GM19463 (cell line): ENCODE results near the gene SMAD1.
"Not testable (repeated sequence)": the region's sequence is repeated elsewhere in the genome, so short reads cannot be mapped to it uniquely, and the experiment has no call there.

Experiments used
- ATAC-seq: cut with Tn5 transposase; IDR thresholded peaks from one replicate; pipeline ENCODE4 v1.9.1; 2021; ENCODE audit warnings: mild to moderate bottlenecking, moderate library complexity; ENCODE audit not compliant: unreplicated experiment

Gene SMAD1

DNA sequence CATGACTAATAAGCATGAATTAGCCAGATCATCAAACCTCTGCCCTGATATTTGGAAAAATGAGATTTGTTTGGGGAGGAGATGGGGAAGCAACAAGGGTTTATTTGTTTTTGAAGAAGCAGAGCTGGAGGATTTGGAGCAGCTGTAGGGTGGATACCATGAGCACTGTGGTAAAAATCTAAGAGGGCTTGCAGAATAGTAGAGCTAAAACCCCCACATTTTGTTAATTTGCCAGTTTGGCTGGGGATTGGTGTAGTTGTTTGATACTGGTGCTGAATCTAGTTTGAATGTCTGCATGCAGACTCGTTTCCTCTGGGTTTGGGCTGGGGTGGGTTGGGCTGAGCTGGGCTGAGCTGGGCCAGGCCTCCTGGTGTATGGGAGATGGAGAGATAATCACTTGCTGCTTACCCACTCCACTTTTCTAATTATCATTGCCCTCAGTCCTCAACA is 43.7 kb downstream of the SMAD1 start:
- ATAC-seq, result no peak

DNA sequence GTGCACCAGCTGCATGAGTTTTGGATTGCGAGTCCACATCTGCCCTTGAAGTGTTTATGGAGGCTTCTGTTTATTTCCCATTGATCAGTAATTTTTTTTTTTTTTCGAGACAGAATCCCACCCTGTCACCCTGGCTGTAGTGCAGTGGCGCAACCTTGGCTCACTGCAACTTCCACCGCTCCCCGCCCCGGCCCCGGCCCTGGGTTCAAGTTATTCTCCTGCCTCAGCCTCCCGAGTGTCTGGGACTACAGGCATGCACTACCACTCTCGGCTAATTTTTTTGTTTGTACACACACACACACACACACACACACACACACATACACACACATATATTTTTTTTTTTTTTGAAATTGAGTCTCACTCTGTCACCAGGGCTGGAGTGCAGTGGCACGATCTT is 46.1 kb downstream of the SMAD1 start:
- no peak for ATAC-seq

DNA sequence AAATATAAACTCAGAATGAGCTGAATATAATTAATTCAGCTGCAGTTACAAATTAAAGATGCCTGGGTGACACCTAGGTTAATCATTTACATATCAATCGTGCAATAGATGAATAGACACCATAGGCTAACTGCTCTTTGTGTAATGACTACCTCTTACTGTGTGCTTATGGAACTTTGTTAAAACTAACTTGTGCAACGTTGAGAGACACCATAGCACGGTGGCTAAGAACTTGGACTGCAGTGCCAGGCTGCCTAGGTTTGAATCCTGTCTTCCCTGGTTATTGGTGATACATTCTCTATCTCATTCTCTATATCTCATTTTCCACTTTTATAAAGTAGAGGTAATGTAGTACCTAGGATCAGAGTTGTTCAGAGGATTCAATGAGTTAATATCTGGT is 46.9 kb downstream of the SMAD1 start:
- ATAC-seq, result no peak

DNA sequence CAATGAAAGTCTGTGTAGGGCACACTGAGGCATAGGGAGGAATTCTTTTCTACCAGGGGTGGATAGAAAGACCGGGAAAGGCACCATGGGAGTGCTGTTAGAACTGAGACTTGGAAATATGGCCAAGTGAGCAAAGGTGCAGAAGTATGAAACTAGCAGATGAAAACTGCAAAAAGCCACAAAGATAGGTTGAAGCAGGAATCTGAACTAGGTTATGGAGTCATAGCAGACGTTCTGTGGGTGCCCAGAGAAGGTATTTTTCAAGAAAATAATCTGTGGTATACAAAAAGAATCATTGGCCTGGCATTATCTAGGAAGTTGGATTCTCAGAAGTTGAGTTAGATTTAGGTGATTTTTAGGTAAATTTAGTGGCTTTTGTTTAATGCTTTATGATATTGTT is 48.5 kb downstream of the SMAD1 start:
- ATAC-seq, result peak; percentile 51

DNA sequence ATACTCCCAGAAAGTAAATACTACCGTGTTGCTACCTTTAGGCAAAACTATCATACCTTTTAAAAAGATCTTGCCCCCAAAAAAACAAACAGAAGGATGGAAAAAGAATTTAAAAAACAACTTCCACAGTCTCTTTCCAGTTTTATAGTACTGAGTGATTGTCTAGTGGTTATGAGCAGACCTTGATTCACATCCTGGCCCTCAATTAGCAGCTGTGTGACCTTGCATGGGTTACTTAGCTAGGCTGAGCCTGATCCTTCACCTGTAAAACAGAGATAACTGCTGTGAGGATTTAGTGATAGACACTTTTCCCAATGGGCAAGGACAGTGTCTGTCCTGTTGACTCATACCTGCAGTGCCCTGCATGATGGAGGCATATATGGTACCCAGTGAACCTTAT is 49.0 kb downstream of the SMAD1 start:
- no peak for ATAC-seq

DNA sequence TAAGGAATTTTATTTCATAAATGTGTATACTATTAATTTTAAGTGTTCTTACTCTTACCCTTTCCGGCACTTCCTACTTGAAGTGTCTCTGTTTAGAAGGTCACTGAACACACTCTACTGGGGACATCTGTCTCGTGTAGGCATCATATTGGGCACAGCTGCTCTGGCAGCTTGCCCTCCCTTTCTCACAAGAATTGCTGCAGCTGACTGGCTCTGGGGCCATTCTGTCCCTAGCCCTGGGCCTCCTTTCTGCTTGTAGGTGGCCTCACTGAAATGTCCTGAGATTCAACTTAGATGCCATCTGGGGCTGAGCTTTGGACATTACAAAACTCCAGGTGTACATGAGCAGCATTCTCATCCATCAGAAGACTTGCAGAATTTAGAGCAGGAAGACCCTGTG is 49.6 kb downstream of the SMAD1 start:
- ATAC-seq, result no peak

DNA sequence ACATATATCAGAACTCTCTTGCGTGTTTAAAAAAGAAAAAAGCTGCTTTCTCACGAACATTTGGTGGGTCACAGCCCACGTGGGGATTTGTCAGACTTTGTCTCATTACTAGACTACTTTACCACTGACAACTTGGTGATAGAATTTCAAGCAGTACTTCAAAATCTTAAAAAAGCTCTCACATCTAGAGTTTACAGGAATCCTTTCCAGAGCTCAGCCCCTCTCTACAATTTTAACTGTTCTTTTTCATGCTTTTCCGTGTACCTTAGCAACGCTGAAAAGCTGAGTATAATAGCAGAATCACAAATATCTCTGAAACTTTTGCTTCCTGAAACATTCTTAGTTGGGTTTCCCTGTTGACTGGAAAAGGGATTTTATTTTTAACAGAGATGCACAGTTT is 50.2 kb downstream of the SMAD1 start:
- no peak for ATAC-seq

DNA sequence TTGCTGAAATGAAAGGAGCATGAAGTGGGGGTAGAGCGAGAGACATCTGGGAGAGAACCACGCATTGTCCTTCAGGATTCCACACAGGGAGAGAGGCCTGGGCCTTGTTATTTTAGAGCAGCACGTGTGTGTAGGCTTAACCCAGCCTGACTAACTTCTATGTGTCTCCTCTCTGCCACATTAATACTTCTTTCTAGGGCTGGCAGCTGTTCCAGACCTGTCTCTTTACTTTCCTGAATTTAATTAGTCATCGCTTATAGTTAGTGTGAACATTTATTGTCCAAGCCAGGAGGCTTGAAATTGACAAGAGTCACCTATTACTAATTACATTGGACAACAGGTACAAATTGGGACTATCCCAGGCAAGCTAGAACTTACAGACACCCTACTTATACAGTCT is 51.3 kb downstream of the SMAD1 start:
- no peak for ATAC-seq

DNA sequence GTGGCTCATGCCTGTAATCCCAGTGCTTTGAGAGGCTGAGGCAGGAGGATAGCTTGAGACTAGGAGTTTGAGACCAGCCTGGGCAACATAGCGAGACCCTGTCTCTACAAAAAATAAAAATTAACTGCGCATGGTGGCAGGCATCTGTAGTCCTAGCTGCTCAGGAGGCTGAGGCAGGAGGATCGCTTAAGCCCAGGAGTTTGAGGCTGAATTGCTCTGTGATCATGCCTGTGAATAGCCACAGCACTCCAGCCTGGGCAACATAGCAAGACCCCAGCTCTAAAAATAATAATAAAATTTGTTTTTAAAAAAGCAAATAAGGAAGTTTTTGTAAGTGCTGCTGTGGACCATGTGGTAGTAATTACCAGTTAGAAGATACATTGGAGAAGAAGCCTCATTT is 51.8 kb downstream of the SMAD1 start:
- ATAC-seq, result not testable (repeated sequence)

DNA sequence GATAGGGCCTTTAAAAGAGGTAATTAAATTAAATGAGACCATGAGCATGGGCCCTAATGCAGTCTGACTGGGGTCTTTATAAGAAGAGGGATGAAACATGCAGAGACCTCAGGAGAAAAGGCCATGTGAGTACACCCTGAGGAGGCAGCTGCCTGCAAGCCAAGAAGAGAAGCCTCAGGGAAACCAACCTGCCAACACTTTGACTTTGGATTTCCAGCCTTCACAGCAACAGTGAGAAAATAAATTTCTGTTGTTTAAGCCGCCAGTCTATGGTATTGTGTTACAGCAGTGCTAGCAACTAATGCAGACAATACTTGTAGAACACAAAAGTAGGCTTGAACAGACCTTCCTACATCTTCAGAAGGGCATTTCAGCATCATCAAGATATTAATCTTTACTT is 52.3 kb downstream of the SMAD1 start:
- ATAC-seq, result no peak

DNA sequence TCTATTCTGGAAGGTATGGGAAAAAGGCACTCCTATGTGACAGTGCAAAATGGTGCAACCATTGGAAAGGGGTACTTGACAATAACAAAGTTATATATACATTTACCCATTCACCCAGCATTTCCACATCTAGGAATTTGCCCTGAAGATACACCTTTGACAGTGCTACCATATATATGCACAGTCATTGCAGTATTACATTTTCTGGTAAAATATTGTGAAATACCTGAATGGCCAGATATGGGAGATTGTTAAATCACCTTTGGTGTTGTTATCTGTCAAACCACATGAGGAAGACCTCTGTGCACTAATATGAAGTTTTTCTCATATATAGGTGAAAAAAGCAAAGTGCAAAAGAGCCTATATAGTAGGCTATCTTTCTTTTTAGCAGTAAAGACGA is 53.5 kb downstream of the SMAD1 start:
- no peak for ATAC-seq

DNA sequence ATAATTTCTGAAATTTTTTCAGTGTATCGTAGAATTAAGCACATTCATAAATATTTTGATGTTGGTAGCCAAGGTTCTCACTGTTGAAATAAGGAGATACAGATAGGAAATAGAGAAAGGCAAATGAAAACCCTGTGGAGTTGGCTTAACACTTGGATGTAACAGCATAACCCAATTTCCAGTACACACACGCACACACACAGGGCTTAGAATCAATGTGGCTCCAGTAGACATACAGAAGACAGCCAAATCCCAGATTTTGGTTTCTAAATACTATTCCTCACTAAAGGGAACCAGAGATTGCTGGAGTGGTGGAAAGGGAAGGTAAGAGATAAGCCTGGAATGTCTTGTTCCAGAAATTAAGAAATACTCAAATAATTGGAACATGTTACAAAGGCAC is 54.4 kb downstream of the SMAD1 start:
- ATAC-seq, result no peak

DNA sequence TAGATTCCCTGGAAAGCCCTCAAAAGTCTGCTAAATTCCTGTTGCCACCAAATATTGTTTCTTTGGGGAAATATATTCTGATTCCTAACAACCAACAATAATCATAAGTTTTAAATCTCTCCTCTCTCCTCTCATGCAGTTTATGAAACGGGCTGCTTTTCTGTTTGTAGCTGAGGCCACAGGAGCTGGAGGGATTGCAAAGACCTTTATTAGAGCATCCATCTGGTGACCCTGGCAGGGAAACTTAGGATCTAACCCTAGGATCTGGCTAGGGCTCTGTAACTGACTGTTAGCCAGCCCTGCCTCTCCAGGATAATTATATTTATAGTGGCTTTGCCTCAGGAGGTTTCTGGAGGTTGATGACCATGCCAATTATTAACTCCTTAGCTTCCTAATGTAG is 56.9 kb downstream of the SMAD1 start:
- no peak for ATAC-seq

DNA sequence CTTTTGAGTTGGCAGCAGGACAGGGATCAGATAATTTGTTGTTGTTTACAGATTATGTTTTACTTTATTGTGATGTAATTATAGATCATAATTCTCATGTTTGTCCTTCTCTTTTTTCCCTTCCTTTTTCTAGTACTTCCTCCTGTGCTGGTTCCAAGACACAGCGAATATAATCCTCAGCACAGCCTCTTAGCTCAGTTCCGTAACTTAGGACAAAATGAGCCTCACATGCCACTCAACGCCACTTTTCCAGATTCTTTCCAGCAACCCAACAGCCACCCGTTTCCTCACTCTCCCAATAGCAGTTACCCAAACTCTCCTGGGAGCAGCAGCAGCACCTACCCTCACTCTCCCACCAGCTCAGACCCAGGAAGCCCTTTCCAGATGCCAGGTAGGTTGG is 58.0 kb downstream of the SMAD1 start:
- no peak for ATAC-seq

DNA sequence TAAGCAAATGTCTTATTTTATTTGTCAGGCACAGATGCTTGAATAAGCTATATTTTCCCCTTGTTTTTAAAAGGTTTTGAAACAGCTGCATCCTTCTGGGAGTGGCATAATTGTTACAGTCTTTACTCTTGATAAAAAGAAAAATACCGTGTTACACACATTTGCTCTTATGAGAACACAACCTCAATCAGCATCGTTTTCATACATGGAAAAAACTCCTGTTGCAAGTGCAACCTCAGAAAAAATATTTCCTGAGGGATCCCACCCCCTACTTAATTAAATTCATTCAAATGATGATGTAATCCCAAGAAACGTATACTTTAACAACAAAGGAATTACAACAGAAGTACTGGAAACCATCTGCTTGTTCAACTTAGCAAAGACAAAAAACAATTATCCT is 58.6 kb downstream of the SMAD1 start:
- ATAC-seq, result no peak

DNA sequence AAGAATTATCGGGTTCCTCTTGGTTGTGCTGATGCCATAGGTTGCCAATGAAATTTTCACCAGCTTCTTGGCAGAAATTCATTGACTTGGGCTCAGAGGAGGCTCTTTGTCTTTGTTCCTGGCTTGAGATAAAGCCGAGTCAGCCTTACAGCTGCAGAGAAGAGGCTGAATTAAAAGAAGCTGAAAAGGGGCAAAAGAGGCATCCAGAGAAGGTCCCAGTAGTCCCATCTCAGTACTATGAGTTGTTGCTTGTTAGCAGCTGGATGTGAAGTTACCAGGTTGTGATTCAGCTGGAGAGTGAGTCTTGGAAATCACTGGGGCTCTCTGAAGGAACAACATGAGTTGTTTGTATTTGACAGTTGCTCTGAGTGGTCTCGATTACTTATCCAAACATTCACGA is 59.7 kb downstream of the SMAD1 start:
- ATAC-seq, result no peak

DNA sequence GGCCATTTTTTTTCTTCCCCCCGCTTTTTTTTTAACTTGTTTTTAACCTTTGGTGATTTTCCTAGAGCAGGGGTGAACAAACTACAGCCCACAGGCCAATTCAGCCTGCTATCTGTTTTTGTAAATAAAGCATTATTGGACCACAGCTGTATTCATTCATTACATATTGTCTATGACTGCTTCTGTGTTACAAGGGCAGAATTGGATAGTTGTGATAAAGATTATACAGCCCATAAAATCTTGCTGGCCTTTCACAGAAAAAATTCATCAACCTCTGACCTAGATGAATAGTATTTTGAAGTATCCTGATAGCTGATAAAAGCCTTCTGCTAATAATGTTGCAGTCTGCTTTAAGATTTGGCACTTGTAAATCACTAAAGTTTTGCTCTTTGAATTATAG is 63.4 kb downstream of the SMAD1 start:
- ATAC-seq, result no peak

DNA sequence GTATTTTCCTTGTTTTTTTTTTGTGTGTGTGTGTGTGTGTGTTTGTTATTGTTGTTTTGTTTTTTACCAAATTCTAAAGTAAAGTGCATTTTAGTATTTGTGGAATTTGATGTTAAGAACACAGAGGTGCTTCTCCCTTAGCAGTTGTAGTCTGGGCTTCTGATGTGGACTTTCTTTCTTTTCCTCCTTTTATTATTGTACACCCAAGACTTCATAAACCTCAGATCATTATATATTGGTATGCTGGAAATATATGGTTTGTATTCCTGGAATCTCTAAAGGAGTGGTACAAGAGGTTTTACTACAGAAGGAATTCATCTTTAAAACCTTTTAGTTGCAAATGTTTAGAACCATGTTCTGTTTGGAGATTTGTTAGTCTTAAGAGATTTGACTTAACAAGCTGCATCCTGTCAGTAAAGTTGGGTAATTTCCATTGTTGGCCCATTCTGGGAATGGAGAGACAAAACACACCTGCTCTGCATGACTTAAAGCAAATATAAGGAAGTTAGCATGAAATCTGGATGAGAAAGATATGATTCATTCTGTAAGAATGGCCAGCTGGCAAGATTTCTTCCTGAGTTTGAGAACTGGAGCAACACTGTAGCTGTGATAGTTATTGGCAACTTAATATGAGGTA is 64.0 kb downstream of the SMAD1 start:
- ATAC-seq, result peak; percentile 53

DNA sequence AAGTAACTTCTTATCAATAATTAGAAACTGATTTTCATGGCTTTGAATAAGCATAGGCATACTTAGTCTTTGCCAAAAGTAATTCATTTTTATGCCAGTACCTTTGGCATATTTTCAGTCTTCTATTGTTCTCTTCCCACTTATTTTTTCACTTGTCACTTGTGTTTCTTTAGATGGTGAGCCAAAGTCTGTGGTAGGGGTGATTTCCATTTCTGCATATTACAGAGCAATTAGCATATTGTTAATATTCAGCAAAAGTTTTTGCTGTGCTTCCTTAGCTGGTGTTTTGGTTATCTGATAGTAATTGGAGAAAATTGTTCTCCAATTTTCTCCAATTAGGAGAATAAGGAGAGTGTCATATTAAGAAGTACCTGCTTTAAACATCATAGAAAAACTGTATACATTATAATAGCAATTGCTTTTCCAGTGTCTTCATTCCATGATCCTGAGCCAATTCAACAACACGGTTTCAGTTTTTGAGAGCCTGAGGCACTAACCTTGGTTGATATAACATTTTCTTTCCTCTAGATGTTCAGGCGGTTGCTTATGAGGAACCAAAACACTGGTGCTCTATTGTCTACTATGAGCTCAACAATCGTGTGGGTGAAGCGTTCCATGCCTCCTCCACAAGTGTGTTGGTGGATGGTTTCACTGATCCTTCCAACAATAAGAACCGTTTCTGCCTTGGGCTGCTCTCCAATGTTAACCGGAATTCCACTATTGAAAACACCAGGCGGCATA is 64.7 kb downstream of the SMAD1 start:
- ATAC-seq, result peak; percentile 45

DNA sequence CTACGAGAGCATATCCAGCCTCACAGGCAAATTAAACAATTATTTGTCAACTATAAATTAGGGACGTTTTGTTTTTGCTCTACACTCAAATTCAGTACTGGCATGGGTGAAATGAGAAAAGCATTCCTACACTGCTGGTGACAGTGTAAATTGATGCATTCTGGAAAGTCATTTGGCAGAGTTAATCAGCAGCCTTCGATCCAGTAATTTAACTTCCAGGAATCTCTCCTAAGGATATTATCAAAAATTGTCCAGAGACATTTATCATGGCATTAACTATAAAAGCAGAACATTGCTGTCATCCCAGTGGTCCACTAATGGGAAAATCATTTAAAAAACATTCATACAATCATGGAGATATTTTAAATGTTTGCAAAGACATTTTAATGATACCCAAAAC is 70.0 kb downstream of the SMAD1 start:
- ATAC-seq, result no peak

DNA sequence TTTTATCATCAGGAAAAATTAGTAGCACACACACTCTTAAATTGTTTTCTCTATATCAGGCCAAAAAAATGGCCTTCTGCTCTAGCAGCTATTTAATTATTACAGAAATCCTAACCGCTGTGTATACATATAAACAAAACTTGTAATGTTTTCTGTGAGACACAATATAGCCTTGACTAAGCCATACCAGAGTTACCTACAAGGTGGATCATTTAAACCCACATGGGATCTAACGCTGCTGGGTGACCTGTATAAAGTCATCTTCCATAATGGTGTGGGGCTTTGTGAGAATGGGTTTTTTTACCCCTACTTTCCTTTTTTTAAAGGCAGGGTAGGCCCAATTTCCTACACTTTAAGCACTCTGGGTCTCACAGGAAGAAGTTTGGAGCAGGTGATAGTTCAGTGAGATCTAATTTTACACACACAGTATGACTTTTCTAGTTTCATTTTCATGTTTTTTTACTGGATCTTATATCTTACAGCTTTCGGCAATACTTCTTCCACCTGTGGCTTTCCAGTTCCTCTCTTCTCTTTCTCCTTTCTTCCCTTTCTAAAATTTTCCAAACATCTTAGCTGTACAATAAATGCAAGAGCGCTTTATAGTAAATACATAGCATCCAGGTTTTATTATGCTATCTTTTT is 70.6 kb downstream of the SMAD1 start:
- ATAC-seq, result peak; percentile 71

DNA sequence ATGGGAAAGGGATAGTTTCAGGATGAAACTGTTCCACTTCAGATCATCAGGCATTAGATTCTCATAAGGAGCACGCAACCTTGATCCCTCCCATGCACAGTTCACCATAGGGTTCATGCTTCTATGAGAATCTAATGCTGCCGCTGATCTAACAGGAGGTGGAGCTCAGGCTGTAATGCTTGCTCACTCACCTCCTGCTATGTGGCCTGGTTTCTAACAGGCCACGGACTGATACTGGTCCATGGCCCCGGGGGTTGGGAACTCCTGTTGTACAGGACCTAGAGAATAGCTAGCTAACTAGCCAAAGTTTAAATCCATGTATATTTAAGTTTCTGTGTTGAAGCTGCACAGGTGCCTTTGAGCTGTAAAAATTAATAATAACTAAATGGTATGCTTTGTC is 71.7 kb downstream of the SMAD1 start:
- no peak for ATAC-seq
